ENCODE measurements around the gene HYAL3.

DNA sequence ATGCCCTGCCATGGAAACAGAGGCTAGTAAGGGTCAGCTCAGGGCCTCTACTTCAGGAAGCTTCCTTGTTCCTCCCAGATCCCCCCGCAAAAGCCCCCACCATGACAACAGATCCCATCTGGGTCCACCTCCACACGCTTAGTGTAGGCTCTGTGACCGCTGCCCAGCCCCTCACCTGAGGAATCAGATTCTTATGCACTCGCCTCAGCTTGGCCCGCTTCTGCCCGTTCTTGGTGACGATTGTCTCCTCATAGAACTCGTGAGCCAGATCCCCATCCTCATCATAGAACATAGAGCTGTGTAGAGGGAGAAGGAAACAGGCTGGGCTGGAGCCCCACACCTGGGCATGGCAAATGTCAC lies 27.0 kb upstream of the HYAL3 start:
- TF ChIP-seq MXI1 (IDR thresholded peaks at IDR 0.05; ENCODE audit: low read depth, low read length) = no peak
- no peak for TF ChIP-seq ZBTB11 (CRISPR knock-in tag; IDR thresholded peaks at IDR 0.05)
- TF ChIP-seq FOXK2 (IDR thresholded peaks at IDR 0.05) = no peak
- no peak for TF ChIP-seq RCOR1 (conservative IDR thresholded peaks at IDR 0.05; ENCODE audit: low read depth, low read length)

All from GM12878 (cell line).